Mesenchymal stem cell (in vitro differentiated cells and primary cell): ENCODE measurements around the gene DUSP9.
A peak's percentile ranks its signal among the peaks of the same experiment; 100 is the strongest.
"Not testable (repeated sequence)": the region's sequence is repeated elsewhere in the genome, so short reads cannot be mapped to it uniquely, and the experiment has no call there.

Experiments
- DNase-seq: peaks from one replicate; pipeline ENCODE4 v3.0.0-alpha.2; 2013
- H2AFZ ChIP-seq: one replicate; pipeline ENCODE4 v1.6.1; 2013; ENCODE audit warnings: low read depth, mild to moderate bottlenecking, control low read depth, inconsistent platforms, low read length, moderate library complexity
- H2AK5ac ChIP-seq: 2 replicates; pipeline ENCODE4 v1.6.1; 2013; ENCODE audit warnings: low read length, moderate library complexity, mild to moderate bottlenecking, inconsistent platforms; ENCODE audit not compliant: severe bottlenecking
- H2BK120ac ChIP-seq: one replicate; pipeline ENCODE4 v1.6.1; 2013; ENCODE audit warnings: low read depth, mild to moderate bottlenecking, inconsistent platforms, low read length, moderate library complexity
- H2BK12ac ChIP-seq, 2 experiments: one replicate each; pipeline ENCODE4 v1.6.1; 2013; ENCODE audit warnings: inconsistent platforms in 2 of 2, low read length in 2 of 2, mild to moderate bottlenecking in 2 of 2, moderate library complexity in 2 of 2, control low read depth in 1 of 2
- H2BK15ac ChIP-seq: one replicate; pipeline ENCODE4 v1.6.1; 2013; ENCODE audit warnings: mild to moderate bottlenecking, low read depth, inconsistent platforms; ENCODE audit not compliant: poor library complexity, severe bottlenecking
- H2BK5ac ChIP-seq: 2 replicates; pipeline ENCODE4 v1.6.1; 2013; ENCODE audit warnings: low read depth, mild to moderate bottlenecking, low read length, control low read depth, inconsistent platforms; ENCODE audit not compliant: poor library complexity, severe bottlenecking
- H3K14ac ChIP-seq, 2 experiments: one replicate each; pipeline ENCODE4 v1.6.1; 2013; ENCODE audit warnings: inconsistent platforms in 2 of 2, low read length in 2 of 2, control low read depth in 1 of 2, mild to moderate bottlenecking in 1 of 2, moderate library complexity in 1 of 2
- H3K18ac ChIP-seq, 2 experiments: one replicate each; pipeline ENCODE4 v1.6.1; 2013; ENCODE audit warnings: inconsistent platforms in 2 of 2, low read length in 2 of 2, control low read depth in 1 of 2, low read depth in 1 of 2, mild to moderate bottlenecking in 1 of 2
- H3K23ac ChIP-seq, 2 experiments: one replicate each; pipeline ENCODE4 v1.6.1; 2013; ENCODE audit warnings: inconsistent platforms in 2 of 2, low read length in 2 of 2, mild to moderate bottlenecking in 2 of 2, moderate library complexity in 2 of 2, control low read depth in 1 of 2
- H3K27ac ChIP-seq: 2 replicates; pipeline ENCODE4 v1.5.1; 2013; ENCODE audit warnings: mild to moderate bottlenecking, moderate library complexity, low read length, control low read depth, inconsistent platforms; ENCODE audit not compliant: poor library complexity, severe bottlenecking
- H3K27me3 ChIP-seq, 2 experiments: 2 replicates each; pipeline versions ENCODE4 v1.6.1 to v1.7.0; 2013; ENCODE audit warnings: low read length in 2 of 2, mild to moderate bottlenecking in 2 of 2, moderate library complexity in 2 of 2, control low read depth in 1 of 2, inconsistent platforms in 1 of 2; ENCODE audit not compliant: control insufficient read depth in 1 of 2, insufficient read depth in 1 of 2
- H3K36me3 ChIP-seq, 2 experiments: 2 replicates each; pipeline versions ENCODE4 v1.6.1 to v1.7.0; 2013; ENCODE audit warnings: low read length in 2 of 2, control low read depth in 1 of 2, inconsistent platforms in 1 of 2, low read depth in 1 of 2, mild to moderate bottlenecking in 1 of 2; ENCODE audit not compliant: insufficient read depth in 2 of 2, control insufficient read depth in 1 of 2
- H3K4ac ChIP-seq, 2 experiments: one replicate each; pipeline ENCODE4 v1.6.1; 2013; ENCODE audit warnings: inconsistent platforms in 2 of 2, low read length in 2 of 2, mild to moderate bottlenecking in 2 of 2, moderate library complexity in 2 of 2, control low read depth in 1 of 2, low read depth in 1 of 2
- H3K4me1 ChIP-seq: 2 replicates; pipeline ENCODE4 v1.6.1; 2013; ENCODE audit warnings: low read depth, low read length, control low read depth; ENCODE audit not compliant: control insufficient read depth, insufficient read depth
- H3K4me2 ChIP-seq: 2 replicates; pipeline ENCODE4 v1.6.1; 2013; ENCODE audit warnings: low read length, mild to moderate bottlenecking, inconsistent platforms; ENCODE audit not compliant: poor library complexity, severe bottlenecking
- H3K4me3 ChIP-seq, 2 experiments: 2 replicates each; pipeline versions ENCODE4 v1.5.1 to v1.7.0; 2013; ENCODE audit warnings: low read length in 2 of 2, mild to moderate bottlenecking in 2 of 2, control low read depth in 1 of 2, low read depth in 1 of 2; ENCODE audit not compliant: insufficient read depth in 1 of 2
- H3K79me1 ChIP-seq: replicated peaks from 2 replicates; pipeline ENCODE4 v1.6.1; 2013; ENCODE audit warnings: mild to moderate bottlenecking, control low read depth, low read length, inconsistent platforms; ENCODE audit not compliant: poor library complexity, severe bottlenecking
- H3K9ac ChIP-seq: 2 replicates; pipeline ENCODE4 v1.7.0; 2013; ENCODE audit warnings: mild to moderate bottlenecking, low read length, moderate library complexity
- H3K9me3 ChIP-seq: 2 replicates; pipeline ENCODE4 v1.7.0; 2013; ENCODE audit warnings: mild to moderate bottlenecking, low read length; ENCODE audit not compliant: control insufficient read depth
- H4K8ac ChIP-seq: one replicate; pipeline ENCODE4 v1.6.1; 2013; ENCODE audit warnings: inconsistent platforms, mild to moderate bottlenecking, low read length, moderate library complexity
- H4K91ac ChIP-seq: one replicate; pipeline ENCODE4 v1.6.1; 2013; ENCODE audit warnings: mild to moderate bottlenecking, low read length, inconsistent platforms
- WGBS: methylation state at CpG from one replicate; pipeline ENCODE4 v1.1.7; 2013; ENCODE audit warnings: mixed read lengths; 5-methylcytosine and 5-hydroxymethylcytosine counted together

DUSP9 gene

GRCh38 chrX:153689654-153690465 lies 42.9 kb downstream of the DUSP9 start:
- Histone ChIP-seq H3K18ac (no peak overlapping the region), H3K14ac (no peak overlapping the region), H2BK12ac (no peak overlapping the region), H3K9ac (no peak overlapping the region), H3K79me1 (no peaks in the 10 kb centered on the region), H3K36me3 (peaks cover 0 to 22% of the 10 kb centered on the region in 2 experiments), H3K4me1 (peaks cover 16% of the 10 kb centered on the region), H3K4me2 (no peak overlapping the region), H2AFZ (no peak overlapping the region), H3K4ac (no peak overlapping the region), H4K8ac (no peak overlapping the region), H4K91ac (no peak overlapping the region), H2BK5ac (no peak overlapping the region), H3K27me3 (peaks cover 11 to 16% of the 10 kb centered on the region in 2 experiments), H3K9me3 (no peaks in the 10 kb centered on the region), H3K23ac (no peak overlapping the region), H2BK15ac (no peak overlapping the region), H2AK5ac (no peak overlapping the region), H3K4me3 (peak overlapping the region in 1 of 2 experiments; percentile 37), H3K27ac (no peak overlapping the region), H2BK120ac (no peak overlapping the region)
- DNase-seq = no peak
- WGBS = 84% methylated on average over 19 of the region's 19 CpGs

DNA sequence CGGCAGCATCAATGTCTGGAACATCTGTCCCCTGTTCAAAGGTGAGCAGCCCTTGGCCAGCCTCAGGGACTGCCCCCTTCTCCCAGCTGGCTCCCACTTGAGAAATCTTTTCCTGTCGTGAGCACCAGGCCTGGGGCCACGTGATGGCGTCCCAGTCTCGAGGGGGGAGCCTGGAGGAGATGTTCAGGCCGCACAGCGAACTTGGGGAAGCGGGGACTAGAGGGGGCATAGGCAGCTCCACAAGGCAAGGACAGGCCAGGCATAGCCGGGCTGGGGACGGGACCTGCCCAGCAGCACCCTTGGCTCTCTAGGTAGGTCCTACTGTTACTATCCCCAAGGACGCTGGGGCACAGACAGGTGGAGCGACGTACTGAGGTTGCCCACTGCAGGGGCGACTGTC lies 43.5 kb downstream of the DUSP9 start:
- Histone ChIP-seq H2AK5ac (no peak overlapping the region), H2AFZ (no peak overlapping the region), H3K79me1 (no peaks in the 10 kb centered on the region), H3K9me3 (no peaks in the 10 kb centered on the region), H3K14ac (no peak overlapping the region), H3K4me1 (peaks cover 16% of the 10 kb centered on the region), H2BK120ac (no peak overlapping the region), H2BK5ac (no peak overlapping the region), H3K4me2 (no peak overlapping the region), H3K23ac (no peak overlapping the region), H2BK15ac (no peak overlapping the region), H3K27me3 (peaks cover 7 to 13% of the 10 kb centered on the region in 2 experiments), H3K18ac (no peak overlapping the region), H2BK12ac (no peak overlapping the region), H3K27ac (no peak overlapping the region), H3K36me3 (peaks cover 0 to 26% of the 10 kb centered on the region in 2 experiments), H3K4ac (no peak overlapping the region), H4K8ac (no peak overlapping the region), H4K91ac (no peak overlapping the region), H3K9ac (no peak overlapping the region), H3K4me3 (no peak overlapping the region)
- 92% methylated on average over 7 of the region's 14 CpGs for WGBS
- no peak for DNase-seq

DNA sequence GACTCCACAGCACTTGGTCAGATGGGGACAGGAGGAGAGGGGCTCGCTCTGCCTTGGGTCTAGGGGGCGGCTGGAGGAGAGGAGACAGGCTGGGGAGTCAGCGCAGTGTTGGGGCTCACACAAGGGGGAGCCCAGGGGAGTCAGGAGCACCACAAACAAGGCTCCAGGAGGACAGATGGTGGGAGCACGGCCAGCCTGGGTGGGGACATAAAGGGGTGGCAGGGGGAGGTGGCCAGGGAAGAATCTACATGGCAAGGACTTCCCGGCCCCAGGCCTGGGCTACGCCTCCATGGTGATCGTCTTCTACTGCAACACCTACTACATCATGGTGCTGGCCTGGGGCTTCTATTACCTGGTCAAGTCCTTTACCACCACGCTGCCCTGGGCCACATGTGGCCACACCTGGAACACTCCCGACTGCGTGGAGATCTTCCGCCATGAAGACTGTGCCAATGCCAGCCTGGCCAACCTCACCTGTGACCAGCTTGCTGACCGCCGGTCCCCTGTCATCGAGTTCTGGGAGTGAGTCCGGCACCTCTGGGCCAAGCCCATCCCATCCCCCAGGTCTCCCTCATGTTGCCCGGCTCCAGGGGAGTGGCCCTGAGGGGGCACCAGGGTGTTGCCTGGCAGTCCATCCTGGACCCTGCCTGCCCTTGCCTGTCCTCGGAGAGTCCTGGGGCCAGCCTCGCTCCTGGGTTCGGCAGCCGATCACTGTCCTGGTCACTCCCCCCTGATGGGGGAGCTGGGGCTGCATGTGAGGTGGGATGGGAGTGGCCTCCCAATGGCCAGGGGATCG lies 44.2 kb downstream of the DUSP9 start:
- not testable (repeated sequence) for H3K9ac ChIP-seq, H3K4me2 ChIP-seq, H3K27ac ChIP-seq, H4K8ac ChIP-seq, H3K23ac ChIP-seq, DNase-seq, H3K79me1 ChIP-seq, H3K14ac ChIP-seq, H2AFZ ChIP-seq, H2BK12ac ChIP-seq, H3K27me3 ChIP-seq, H3K18ac ChIP-seq, H2BK5ac ChIP-seq, H2BK120ac ChIP-seq, H2AK5ac ChIP-seq, H3K9me3 ChIP-seq, H4K91ac ChIP-seq, H3K4me3 ChIP-seq, H2BK15ac ChIP-seq, H3K4ac ChIP-seq
- peaks cover 16% of the 10 kb centered on the region for H3K4me1 ChIP-seq
- 100% methylated on average over 12 of the region's 21 CpGs for WGBS
- H3K36me3 ChIP-seq = peaks cover 2 to 32% of the 10 kb centered on the region in 2 experiments

GRCh38 chrX:153692003-153692402 lies 45.0 kb downstream of the DUSP9 start:
- Histone ChIP-seq H3K9ac (no peak overlapping the region), H2BK5ac (no peak overlapping the region), H2AK5ac (no peak overlapping the region), H3K27ac (no peak overlapping the region), H3K14ac (no peak overlapping the region), H3K4me1 (peaks cover 16% of the 10 kb centered on the region), H3K23ac (no peak overlapping the region), H3K4ac (no peak overlapping the region), H3K4me3 (no peak overlapping the region), H4K8ac (no peak overlapping the region), H3K79me1 (no peaks in the 10 kb centered on the region), H3K4me2 (no peak overlapping the region), H3K27me3 (no peaks in the 10 kb centered on the region), H3K18ac (no peak overlapping the region), H3K36me3 (peaks cover 2 to 39% of the 10 kb centered on the region in 2 experiments), H2BK12ac (no peak overlapping the region), H2BK120ac (no peak overlapping the region), H2BK15ac (no peak overlapping the region), H3K9me3 (no peaks in the 10 kb centered on the region), H4K91ac (no peak overlapping the region), H2AFZ (no peak overlapping the region)
- 100% methylated on average over 1 of the region's 4 CpGs for WGBS
- no peak for DNase-seq
